ENCODE measurements around the gene YWHAH. TPM values are rescaled to one million over a fixed set of nuclear protein-coding genes. Genes with fewer than 3 reads are reported as not detected.

YWHAH gene
- total and polyA plus RNA-seq, 2 of the 4 experiments (the other 2 are of a cell fraction), result 147 to 173 TPM

DNA sequence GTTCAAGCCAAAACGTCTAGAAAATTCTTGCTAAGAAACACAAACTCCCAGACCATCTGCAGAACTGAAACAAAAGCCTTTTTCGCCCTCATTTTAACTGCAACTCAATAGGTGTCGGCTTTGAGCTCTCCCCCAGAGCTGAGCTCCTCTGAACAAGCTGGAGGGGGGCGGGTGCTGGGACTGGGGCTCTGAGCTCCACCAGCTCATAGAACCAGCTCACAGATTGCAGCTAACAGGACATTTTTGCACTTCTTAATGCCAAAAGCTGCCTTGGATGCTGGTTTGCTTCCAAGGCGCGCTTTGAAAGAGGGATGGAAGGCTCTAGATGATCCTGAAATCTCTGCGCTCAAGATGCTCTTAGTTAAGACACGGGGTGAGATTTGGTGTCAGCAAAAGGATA, 6.0 kb upstream of the YWHAH start:
- H3K18ac ChIP-seq (ENCODE audit: low read depth, low read length), result no peak overlapping the region
- H4K8ac ChIP-seq (ENCODE audit: low read depth in 2 of 2, low read length in 2 of 2), result no peak overlapping the region
- H2AK9ac ChIP-seq (replicated peaks; ENCODE audit: low read depth, low read length, poor library complexity), result no peak overlapping the region
- H3K27ac ChIP-seq (ENCODE audit: insufficient read depth, low read length), result no peak overlapping the region
- no peaks in the 10 kb centered on the region for H3K79me1 ChIP-seq (ENCODE audit: low read depth in 1 of 2, low read length in 2 of 2)
- no peak overlapping the region for H3K9ac ChIP-seq (ENCODE audit: low read depth, low read length)
- no peak overlapping the region for H2AFZ ChIP-seq (replicated peaks; ENCODE audit: low read length, poor library complexity)
- no peak overlapping the region for H2BK120ac ChIP-seq (ENCODE audit: low read depth, low read length)
- no peaks in the 10 kb centered on the region for H3K4me1 ChIP-seq (ENCODE audit: control insufficient read depth, insufficient read depth, low read length)
- H3K56ac ChIP-seq (ENCODE audit: extremely low read depth, insufficient read depth, low read length), result no peak overlapping the region
- H2AK5ac ChIP-seq (ENCODE audit: low read depth, low read length), result no peak overlapping the region
- no peak overlapping the region for H3K4me3 ChIP-seq (ENCODE audit: insufficient read depth, low read depth, low read length)
- no peak overlapping the region for H2BK5ac ChIP-seq (ENCODE audit: low read depth, low read length, poor library complexity, severe bottlenecking)
- DNase-seq (no peak), ATAC-seq (ENCODE audit: low read depth) (no peak)
- in situ Hi-C loops (cut with MboI; ENCODE audit: low sequenced_read_pairs) (no loop called here), intact Hi-C loops (cut with micrococcal nuclease) (no loop called here), dilution Hi-C loops (cut with HindIII; ENCODE audit: low sequenced_read_pairs, unreplicated experiment) (no loop called here)
- peaks cover 3% of the 10 kb centered on the region; the same call in 1 of the 2 replicates for H3K9me1 ChIP-seq (ENCODE audit: insufficient read depth, low read length)
- no peak overlapping the region for H4K91ac ChIP-seq (ENCODE audit: insufficient read depth, low read depth, low read length)
- H3K14ac ChIP-seq (replicated peaks; ENCODE audit: low read depth, low read length), result no peak overlapping the region
- H3K4ac ChIP-seq (ENCODE audit: low read depth, low read length), result no peak overlapping the region
- no peak overlapping the region for H3K23ac ChIP-seq (ENCODE audit: low read depth, low read length)
- BruUV-seq (replicated peaks), result no TSS peak
- no peaks in the 10 kb centered on the region for H3K36me3 ChIP-seq (ENCODE audit: control insufficient read depth, insufficient read depth, low read length)
- no peak overlapping the region for H2BK15ac ChIP-seq (ENCODE audit: low read depth, low read length)
- no peaks in the 10 kb centered on the region for H3K9me3 ChIP-seq (ENCODE audit: control insufficient read depth, insufficient read depth, low read length)
- POLR2A ChIA-PET (ENCODE audit: unreplicated experiment), result no interaction called here
- H3K27me3 ChIP-seq (ENCODE audit: control insufficient read depth, insufficient read depth, low read length), result peaks cover 16% of the 10 kb centered on the region
- H3K4me2 ChIP-seq (ENCODE audit: low read depth, low read length), result no peak overlapping the region
- WGBS, 2 experiments (ENCODE audit: extremely low coverage in 2 of 2, insufficient read length in 1 of 2), result 64% methylated on average over 4 of the region's 8 CpGs; no CpG with 5 or more reads in 1 of the 2 experiments
- no peak overlapping the region for H4K5ac ChIP-seq (ENCODE audit: low read depth, low read length)
- H2BK20ac ChIP-seq (ENCODE audit: low read depth, low read length), result no peak overlapping the region
- no peaks in the 10 kb centered on the region for H4K20me1 ChIP-seq (ENCODE audit: insufficient read depth, low read length)
- CTCF ChIA-PET, result no interaction called here
- TF ChIP-seq POLR2A (IDR thresholded peaks at IDR 0.05; ENCODE audit: low read depth, low read length), result no peak
- no peak for TF ChIP-seq RCOR1 (IDR thresholded peaks at IDR 0.05; ENCODE audit: insufficient replicate concordance, low read length)
- TF ChIP-seq CTCF (conservative IDR thresholded peaks at IDR 0.05; ENCODE audit: low read depth, low read length), result no peak
- no peak for TF ChIP-seq RAD21 (IDR thresholded peaks at IDR 0.05; ENCODE audit: low read length)
- TF ChIP-seq, protein P1, sequence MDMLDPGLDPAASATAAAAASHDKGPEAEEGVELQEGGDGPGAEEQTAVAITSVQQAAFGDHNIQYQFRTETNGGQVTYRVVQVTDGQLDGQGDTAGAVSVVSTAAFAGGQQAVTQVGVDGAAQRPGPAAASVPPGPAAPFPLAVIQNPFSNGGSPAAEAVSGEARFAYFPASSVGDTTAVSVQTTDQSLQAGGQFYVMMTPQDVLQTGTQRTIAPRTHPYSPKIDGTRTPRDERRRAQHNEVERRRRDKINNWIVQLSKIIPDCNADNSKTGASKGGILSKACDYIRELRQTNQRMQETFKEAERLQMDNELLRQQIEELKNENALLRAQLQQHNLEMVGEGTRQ (IDR thresholded peaks at IDR 0.05; ENCODE audit: low read depth, low read length), result no peak
- no peak for TF ChIP-seq MAFK (IDR thresholded peaks at IDR 0.05; ENCODE audit: low read depth, low read length)
- TF ChIP-seq MXI1 (IDR thresholded peaks at IDR 0.05; ENCODE audit: borderline replicate concordance, low read depth, low read length), result no peak
